AG04450 (cell line): ENCODE measurements around the gene LAMP2. TPM values are rescaled to one million over a fixed set of nuclear protein-coding genes. Genes with fewer than 3 reads are reported as not detected.

ENCODE experiments used
- CTCF ChIA-PET: fragments of 300-600, 350-600 bp; formaldehyde crosslinking; extraction: SDS; loops from one replicate; lab custom pipeline; 2022; ENCODE audit warnings: antibody characterized with exemption, inconsistent platforms; lab: Charles Lee
- POLR2A ChIA-PET: fragments of 350-600 bp; formaldehyde crosslinking; extraction: SDS; loops from one replicate; lab custom pipeline; 2021; ENCODE audit warnings: antibody characterized with exemption, inconsistent platforms; lab: Yijun Ruan, JAX
- DNase-seq: peaks from one replicate; pipeline ENCODE4 v3.0.0-alpha.2; 2011; ENCODE audit warnings: low read depth, low spot score
- H3K27ac ChIP-seq: one replicate; pipeline ENCODE4 v1.5.1; 2012; ENCODE audit warnings: low read depth, low read length, control low read depth
- H3K27me3 ChIP-seq: one replicate; pipeline ENCODE4 v1.6.0; 2012; ENCODE audit warnings: low read length; ENCODE audit not compliant: control insufficient read depth, insufficient read depth
- H3K4me3 ChIP-seq: 2 replicates; pipeline ENCODE4 v1.5.1; 2011; ENCODE audit warnings: mild to moderate bottlenecking, low read depth, low read length, control low read depth
- H3K9me3 ChIP-seq: 2 replicates; pipeline ENCODE4 v1.5.1; 2012; ENCODE audit warnings: low read length; ENCODE audit not compliant: control insufficient read depth, insufficient read depth
- polyA minus RNA-seq: library from RNA; depleted of rRNA, polyadenylated mRNA; stranded (reverse); fragments of >200 nt; gene quantifications from 2 replicates; pipeline ENCODE4 v1.2.3, GENCODE V29; 2011; rRNA and poly(A)+ RNA removed
- polyA plus RNA-seq: library from polyadenylated mRNA; depleted of rRNA; stranded (reverse); fragments of >200 nt; gene quantifications from 2 replicates; pipeline ENCODE4 v1.2.3, GENCODE V29; 2011; rRNA removed
- TF ChIP-seq, protein P1 (sequence below): IDR thresholded peaks from 2 replicates; pipeline ENCODE4 v1.5.1; 2011; ENCODE audit warnings: low read depth, low read length, control low read depth, inconsistent platforms

The LAMP2 gene
- polyA plus RNA-seq, result 131 and 155 TPM in 2 replicates
- polyA minus RNA-seq, result 51.9 and 96.5 TPM in 2 replicates

DNA sequence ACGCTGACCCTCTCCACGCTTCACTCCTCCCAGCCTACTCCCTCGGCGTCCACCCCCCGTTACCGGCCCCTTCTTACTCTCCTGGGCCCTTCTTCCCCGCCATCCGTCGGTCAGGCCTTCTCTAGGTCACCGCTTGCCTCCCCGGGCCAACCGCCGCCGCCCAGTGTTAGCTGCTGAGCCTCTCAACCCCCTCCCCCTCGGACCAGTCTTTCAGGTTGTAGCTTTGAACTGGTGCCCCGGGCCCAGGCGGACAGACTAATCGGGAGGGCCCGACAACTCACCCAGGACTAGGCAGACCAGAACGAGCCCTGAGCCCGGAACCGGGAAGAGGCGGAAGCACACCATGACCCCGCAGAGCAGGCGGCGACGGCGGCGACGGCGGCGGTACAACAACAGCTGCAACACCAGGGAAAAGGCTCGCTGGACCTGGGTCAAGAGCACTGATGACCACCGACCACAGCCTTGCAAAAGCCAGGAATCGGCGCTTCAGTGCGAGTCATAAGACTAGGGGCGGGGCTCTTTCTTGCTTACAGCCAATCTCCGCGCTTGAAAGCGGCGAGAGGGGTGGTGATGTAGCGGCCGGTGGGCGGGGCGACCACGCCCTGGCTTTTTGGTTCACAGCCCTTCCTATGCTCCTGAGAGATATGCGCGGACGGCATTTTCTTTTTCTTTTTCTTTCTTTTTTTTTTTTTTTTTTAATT is at the start of gene LAMP2:
LAMP2 (minus strand) TSS at position 472 of the 701 bp plus-strand sequence; CDS start at position 345, 127 bp downstream.
- peak within 1 kb of the TSS; percentile 93 for H3K27ac ChIP-seq
- POLR2A ChIA-PET, result interaction anchor here (0.6 to 1.2 kb wide), 2 partner anchors 17 to 39 kb away, joined by 3 to 4 read pairs; no protein-coding TSS in a partner anchor
- no peaks in the 10 kb centered on the region; the same call in 1 of the 2 replicates for H3K9me3 ChIP-seq
- TF ChIP-seq, protein P1, sequence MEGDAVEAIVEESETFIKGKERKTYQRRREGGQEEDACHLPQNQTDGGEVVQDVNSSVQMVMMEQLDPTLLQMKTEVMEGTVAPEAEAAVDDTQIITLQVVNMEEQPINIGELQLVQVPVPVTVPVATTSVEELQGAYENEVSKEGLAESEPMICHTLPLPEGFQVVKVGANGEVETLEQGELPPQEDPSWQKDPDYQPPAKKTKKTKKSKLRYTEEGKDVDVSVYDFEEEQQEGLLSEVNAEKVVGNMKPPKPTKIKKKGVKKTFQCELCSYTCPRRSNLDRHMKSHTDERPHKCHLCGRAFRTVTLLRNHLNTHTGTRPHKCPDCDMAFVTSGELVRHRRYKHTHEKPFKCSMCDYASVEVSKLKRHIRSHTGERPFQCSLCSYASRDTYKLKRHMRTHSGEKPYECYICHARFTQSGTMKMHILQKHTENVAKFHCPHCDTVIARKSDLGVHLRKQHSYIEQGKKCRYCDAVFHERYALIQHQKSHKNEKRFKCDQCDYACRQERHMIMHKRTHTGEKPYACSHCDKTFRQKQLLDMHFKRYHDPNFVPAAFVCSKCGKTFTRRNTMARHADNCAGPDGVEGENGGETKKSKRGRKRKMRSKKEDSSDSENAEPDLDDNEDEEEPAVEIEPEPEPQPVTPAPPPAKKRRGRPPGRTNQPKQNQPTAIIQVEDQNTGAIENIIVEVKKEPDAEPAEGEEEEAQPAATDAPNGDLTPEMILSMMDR, result no peak
- H3K4me3 ChIP-seq, result peak within 1 kb of the TSS; percentile 74
- CTCF ChIA-PET, result interaction anchor here (0.6 kb wide), 1 partner anchor 487 kb away, joined by 3 read pairs; no protein-coding TSS in a partner anchor
- peak; percentile 56 for DNase-seq
- no peaks in the 10 kb centered on the region for H3K27me3 ChIP-seq

DNA sequence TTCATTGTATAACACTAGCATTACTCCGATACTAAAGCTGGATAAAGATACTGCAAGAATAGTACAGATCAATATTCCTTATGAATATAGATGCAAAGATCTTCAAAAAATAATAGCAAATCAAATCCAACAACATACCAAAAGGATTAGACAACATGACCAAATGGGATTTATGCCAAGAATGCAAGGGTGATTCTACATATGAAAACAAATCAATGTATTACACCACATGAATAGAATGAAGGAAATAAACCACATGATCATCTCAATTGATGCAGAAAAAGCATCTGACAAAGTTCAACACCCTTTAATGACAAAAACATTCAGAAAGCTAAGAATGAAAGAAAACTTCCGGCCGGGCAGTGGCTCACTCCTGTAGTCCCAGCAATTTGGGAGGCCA is 48.8 kb upstream of the LAMP2 start:
- peak; percentile 21 for DNase-seq
- H3K27ac ChIP-seq, result peak overlapping the region; percentile 31
- no peak overlapping the region for H3K4me3 ChIP-seq
- ChIA-PET POLR2A (interaction anchor here (0.6 kb wide), 1 partner anchor 191 kb away, joined by 3 read pairs; no protein-coding TSS in a partner anchor), CTCF (no interaction called here)
- no peaks in the 10 kb centered on the region for H3K9me3 ChIP-seq
- TF ChIP-seq, protein P1, result no peak
- no peaks in the 10 kb centered on the region for H3K27me3 ChIP-seq

DNA sequence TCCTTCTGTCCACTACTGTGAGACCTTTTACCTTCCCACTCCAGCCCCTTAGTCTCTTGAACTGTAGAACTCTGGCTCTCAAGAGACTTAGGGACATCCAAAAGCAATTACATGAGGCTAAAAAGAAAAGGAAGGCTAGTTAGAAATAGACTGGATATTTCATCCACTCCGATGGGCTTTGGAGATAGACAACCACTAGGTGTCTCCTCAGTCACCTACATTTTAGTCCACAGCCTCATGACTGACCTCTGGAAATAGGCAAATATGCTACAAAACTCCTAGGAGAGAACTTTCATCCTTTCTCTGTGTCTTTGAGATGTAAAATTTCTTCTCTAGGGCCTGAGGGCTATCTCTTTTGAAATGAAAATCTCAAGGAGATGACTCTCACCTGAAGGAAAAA is 45.1 kb upstream of the LAMP2 start:
- no peak for DNase-seq
- ChIA-PET CTCF (interaction anchor here (0.7 to 1.1 kb wide), 6 partner anchors 113 to 276 kb away, joined by 3 to 8 read pairs (median 4); no protein-coding TSS in a partner anchor), POLR2A (no interaction called here)
- Histone ChIP-seq H3K27me3 (no peaks in the 10 kb centered on the region), H3K9me3 (no peaks in the 10 kb centered on the region), H3K4me3 (no peak overlapping the region), H3K27ac (no peak overlapping the region)
- TF ChIP-seq, protein P1, result peak; percentile 37

DNA sequence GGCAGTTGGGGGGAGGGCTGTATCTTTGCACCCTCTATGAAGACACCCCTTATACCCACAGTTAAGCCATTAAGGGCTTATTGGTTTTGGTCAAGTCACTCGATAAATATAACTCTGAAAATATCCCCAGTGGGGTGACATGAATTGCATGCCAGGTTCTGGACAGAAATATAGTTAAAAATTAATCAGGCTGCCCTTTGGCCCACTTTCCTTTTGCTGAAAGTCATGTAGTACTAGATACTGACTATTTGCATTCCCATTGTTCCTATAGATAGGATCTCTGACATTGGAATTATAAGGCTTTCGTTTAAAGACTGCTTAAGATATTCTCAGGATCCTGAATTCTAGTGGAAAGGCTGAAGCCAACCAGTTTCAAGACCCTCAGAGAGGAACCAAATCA is 43.5 kb upstream of the LAMP2 start:
- CTCF ChIA-PET, result no interaction called here
- TF ChIP-seq, protein P1, result no peak
- no peaks in the 10 kb centered on the region for H3K27me3 ChIP-seq
- H3K4me3 ChIP-seq, result no peak overlapping the region
- no peaks in the 10 kb centered on the region for H3K9me3 ChIP-seq
- no peak for DNase-seq
- no peak overlapping the region for H3K27ac ChIP-seq
- POLR2A ChIA-PET, result no interaction called here

DNA sequence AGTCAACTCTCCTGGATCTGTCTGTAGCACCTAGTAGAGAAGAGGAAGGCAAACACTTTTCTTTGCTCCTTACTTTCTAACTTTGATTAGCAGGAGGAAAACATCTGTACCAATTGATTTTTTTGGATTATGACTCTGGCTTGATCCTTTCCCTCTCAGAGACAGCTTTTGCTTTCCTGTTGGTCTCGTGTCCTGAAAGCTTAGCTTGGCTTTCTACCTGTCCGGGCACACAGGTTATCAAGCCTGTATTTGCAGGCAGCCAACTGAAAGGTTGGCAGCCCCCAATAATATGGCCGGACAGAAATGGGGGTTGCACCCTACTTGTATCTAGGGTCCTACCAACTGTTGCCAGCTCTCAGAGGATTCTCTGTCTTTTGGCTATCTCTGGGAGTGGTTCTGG is 43.1 kb upstream of the LAMP2 start:
- TF ChIP-seq, protein P1, result no peak
- ChIA-PET CTCF (no interaction called here), POLR2A (no interaction called here)
- DNase-seq, result no peak
- Histone ChIP-seq H3K4me3 (no peak overlapping the region), H3K9me3 (no peaks in the 10 kb centered on the region), H3K27me3 (no peaks in the 10 kb centered on the region), H3K27ac (no peak overlapping the region)
